ENCODE data around the gene COL6A3.

GRCh38 chr2:237306787-237307170 lies 107.2 kb downstream of the COL6A3 start:
- no peak for TF ChIP-seq CTCF (IDR thresholded peaks at IDR 0.05)
- TF ChIP-seq EZH2 (IDR thresholded peaks at IDR 0.05; ENCODE audit: borderline replicate concordance, insufficient read depth, low read depth, low read length, poor library complexity, severe bottlenecking), result no peak
